ENCODE measurements around the gene NUP98. TPM values are rescaled to one million over a fixed set of nuclear protein-coding genes. Genes with fewer than 3 reads are reported as not detected.

The NUP98 gene
- total RNA-seq, 1 experiment from 2014 or later, result 98.4 TPM

DNA sequence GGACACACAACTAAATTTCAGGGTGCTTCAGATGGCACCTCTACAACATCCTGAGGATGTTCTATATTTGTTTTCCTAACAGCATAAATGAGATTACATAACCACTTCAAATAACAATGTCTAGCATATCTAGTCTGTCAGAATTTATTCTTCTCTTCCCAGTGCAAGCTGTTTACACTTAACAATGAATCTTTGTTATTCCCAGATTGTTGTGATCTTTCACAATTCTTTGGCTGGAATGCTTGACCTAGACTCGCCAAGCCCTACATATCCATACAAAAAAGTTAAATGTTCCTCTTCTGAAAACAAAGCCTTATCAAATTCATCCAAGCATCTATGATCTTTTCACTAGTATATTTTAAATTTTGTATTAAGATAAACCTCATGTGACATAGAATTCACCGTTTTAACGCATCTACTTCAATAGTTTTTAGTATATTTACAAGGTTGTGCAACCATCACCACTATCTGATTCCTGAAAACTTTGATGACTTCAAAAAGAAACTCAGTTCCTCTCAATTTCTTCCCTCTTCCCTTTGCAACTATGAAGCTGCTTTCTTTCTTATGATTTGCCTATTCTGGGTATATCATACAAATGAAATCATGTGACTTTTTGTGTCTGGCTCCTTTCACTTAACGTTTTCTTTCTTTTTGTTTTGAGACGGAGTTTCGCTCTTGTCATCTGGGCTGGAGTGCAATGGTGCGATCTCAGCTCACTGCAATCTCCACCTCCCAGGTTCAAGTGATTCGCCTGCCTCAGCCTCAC lies 64.5 kb downstream of the NUP98 start:
- H3K27ac ChIP-seq (ENCODE audit: low read depth, low read length), result no peak overlapping the region
- DNase-seq (ENCODE audit: low read depth, low spot score), result no peak
- ChIA-PET CTCF (interaction anchor here (0.5 kb wide), 1 partner anchor 18 kb away, joined by 3 read pairs; no protein-coding TSS in a partner anchor), POLR2A (no interaction called here), RAD21 (ENCODE audit: low non-redundant PET in 1 of 2, low total read pairs in 2 of 2, uncharacterized antibody in 2 of 2, unreplicated experiment in 2 of 2) (no interaction called here)
- intact Hi-C loops (cut with micrococcal nuclease), result no loop called here
- H3K79me2 ChIP-seq (ENCODE audit: insufficient read depth, low read length), result peaks cover 55% of the 10 kb centered on the region
- H3K4me3 ChIP-seq (replicated peaks in 1 of 2; ENCODE audit: low read depth in 1 of 2, low read length in 2 of 2), result no peak overlapping the region
- no TSS peak for BruUV-seq (replicated peaks)
- H4K20me1 ChIP-seq (ENCODE audit: insufficient read depth), result no peaks in the 10 kb centered on the region
- TF ChIP-seq ZFX (IDR thresholded peaks at IDR 0.05), result no peak
- TF ChIP-seq ZNF274 (IDR thresholded peaks at IDR 0.05; ENCODE audit: low read depth, low read length), result no peak
- no peak for TF ChIP-seq EZH2phosphoT487 (IDR thresholded peaks at IDR 0.05; ENCODE audit: borderline replicate concordance)
- no peak for TF ChIP-seq TCF7L2 (IDR thresholded peaks at IDR 0.05; ENCODE audit: borderline replicate concordance, extremely low read depth, insufficient read depth, insufficient read length)
- no peak for TF ChIP-seq CBX3 (IDR thresholded peaks at IDR 0.05; ENCODE audit: low read depth)
- no peak for TF ChIP-seq CEBPB (IDR thresholded peaks at IDR 0.05; ENCODE audit: low read depth)
- no peak for TF ChIP-seq FOSL1 (IDR thresholded peaks at IDR 0.05; ENCODE audit: low read depth)
- H2AFZ ChIP-seq (ENCODE audit: low read depth, low read length, poor library complexity, severe bottlenecking), result no peak overlapping the region
- H3K9me3 ChIP-seq (ENCODE audit: control insufficient read depth in 1 of 2, insufficient read depth in 1 of 2, low read depth in 1 of 2, low read length in 2 of 2), result no peaks in the 10 kb centered on the region
- H3K36me3 ChIP-seq (ENCODE audit: control insufficient read depth in 1 of 2, insufficient read depth in 2 of 2, low read length in 2 of 2), result peaks cover 40 to 60% of the 10 kb centered on the region in 2 experiments
- no peak for ATAC-seq
- no peak overlapping the region for H3K9ac ChIP-seq (ENCODE audit: low read length)
- H3K9me2 ChIP-seq (ENCODE audit: insufficient read depth), result no peaks in the 10 kb centered on the region
- H3K4me2 ChIP-seq (ENCODE audit: low read length), result no peak overlapping the region
- H3K27me3 ChIP-seq (ENCODE audit: insufficient read depth, low read length), result no peaks in the 10 kb centered on the region
- H3K4me1 ChIP-seq (ENCODE audit: control insufficient read depth in 1 of 2, insufficient read depth in 2 of 2, low read length in 2 of 2), result no peaks in the 10 kb centered on the region

- no peaks in the 10 kb centered on the region; the same call in 1 of the 2 replicates for H4K20me1 ChIP-seq (ENCODE audit: insufficient read depth)
These were observed 74.2 kb downstream of the NUP98 start for GRCh38 chr11:3723014-3723708.

More at GRCh38 chr11:3723014-3723708, 74.2 kb downstream of the NUP98 start:
- CTCF ChIA-PET, result no interaction called here
- Histone ChIP-seq H3K36me3 (ENCODE audit: control insufficient read depth in 1 of 2, insufficient read depth in 2 of 2, low read length in 2 of 2) (peaks cover 50 to 72% of the 10 kb centered on the region in 2 experiments), H3K9me2 (ENCODE audit: insufficient read depth) (no peaks in the 10 kb centered on the region), H3K4me2 (ENCODE audit: low read length) (no peak overlapping the region), H3K27ac (ENCODE audit: low read depth, low read length) (no peak overlapping the region), H3K79me2 (ENCODE audit: insufficient read depth, low read length) (peaks cover 40% of the 10 kb centered on the region), H2AFZ (ENCODE audit: low read depth, low read length, poor library complexity, severe bottlenecking) (no peak overlapping the region), H3K4me3 (replicated peaks in 1 of 2; ENCODE audit: low read depth in 1 of 2, low read length in 2 of 2) (no peak overlapping the region), H3K9me3 (ENCODE audit: control insufficient read depth in 1 of 2, insufficient read depth in 1 of 2, low read depth in 1 of 2, low read length in 2 of 2) (no peaks in the 10 kb centered on the region), H3K27me3 (ENCODE audit: insufficient read depth, low read length) (no peaks in the 10 kb centered on the region), H3K9ac (ENCODE audit: low read length) (no peak overlapping the region), H3K4me1 (ENCODE audit: control insufficient read depth in 1 of 2, insufficient read depth in 2 of 2, low read length in 2 of 2) (no peaks in the 10 kb centered on the region)
- RAD21 ChIA-PET (ENCODE audit: low non-redundant PET in 1 of 2, low total read pairs in 2 of 2, uncharacterized antibody in 2 of 2, unreplicated experiment in 2 of 2), result no interaction called here
- POLR2A ChIA-PET, result no interaction called here
- BruUV-seq (replicated peaks), result no TSS peak
- no peak for ATAC-seq
- TF ChIP-seq REST (IDR thresholded peaks at IDR 0.05; ENCODE audit: low read depth) (no peak), YY1 (IDR thresholded peaks at IDR 0.05; ENCODE audit: extremely low read depth, insufficient replicate concordance, low read depth, low read length) (no peak), SRF (IDR thresholded peaks at IDR 0.05; ENCODE audit: low read depth) (no peak)
- no peak for DNase-seq (ENCODE audit: low read depth, low spot score)
- intact Hi-C loops (cut with micrococcal nuclease), result no loop called here

Data from HCT116 (cell line).